H9 (cell line): ENCODE measurements around the gene CAV3. TPM values are rescaled to one million over a fixed set of nuclear protein-coding genes. Genes with fewer than 3 reads are reported as not detected.

ENCODE experiments used
- DNase-seq: peaks from one replicate; pipeline ENCODE4 v3.0.0-alpha.2; 2017
- H2AFZ ChIP-seq: one replicate; pipeline ENCODE4 v1.6.1; 2013; ENCODE audit warnings: mild to moderate bottlenecking, low read length, control low read depth, moderate library complexity
- H2AK5ac ChIP-seq: 2 replicates; pipeline ENCODE4 v1.6.1; 2013; ENCODE audit warnings: low read length, control low read depth, mixed read lengths; ENCODE audit not compliant: insufficient read length
- H2BK120ac ChIP-seq: one replicate; pipeline ENCODE4 v1.6.1; 2013; ENCODE audit warnings: low read depth, mild to moderate bottlenecking, low read length, control low read depth, inconsistent platforms; ENCODE audit not compliant: poor library complexity, severe bottlenecking
- H2BK12ac ChIP-seq: 2 replicates; pipeline ENCODE4 v1.6.1; 2013; ENCODE audit warnings: low read length, control low read depth, mixed read lengths, low read depth; ENCODE audit not compliant: insufficient read length
- H2BK15ac ChIP-seq: 2 replicates; pipeline ENCODE4 v1.6.1; 2013; ENCODE audit warnings: low read depth, low read length, control low read depth
- H2BK20ac ChIP-seq: one replicate; pipeline ENCODE4 v1.6.1; 2013; ENCODE audit warnings: low read depth, mild to moderate bottlenecking, low read length, control low read depth, inconsistent platforms; ENCODE audit not compliant: poor library complexity, severe bottlenecking
- H2BK5ac ChIP-seq: 2 replicates; pipeline ENCODE4 v1.6.1; 2013; ENCODE audit warnings: low read length, control low read depth, mixed read lengths; ENCODE audit not compliant: insufficient read length
- H3K14ac ChIP-seq: 2 replicates; pipeline ENCODE4 v1.6.1; 2013; ENCODE audit warnings: low read length, control low read depth; ENCODE audit not compliant: insufficient read depth
- H3K18ac ChIP-seq: 2 replicates; pipeline ENCODE4 v1.6.1; 2013; ENCODE audit warnings: low read depth, mild to moderate bottlenecking, mixed read lengths, low read length, control low read depth; ENCODE audit not compliant: insufficient read length
- H3K23ac ChIP-seq: 2 replicates; pipeline ENCODE4 v1.6.1; 2013; ENCODE audit warnings: low read length, control low read depth, mixed read lengths, low read depth; ENCODE audit not compliant: insufficient read length
- H3K23me2 ChIP-seq: 2 replicates; pipeline ENCODE4 v1.6.1; 2013; ENCODE audit warnings: low read depth, mild to moderate bottlenecking, mixed read lengths, low read length, control low read depth; ENCODE audit not compliant: insufficient read length, poor library complexity, severe bottlenecking
- H3K27ac ChIP-seq: 2 replicates; pipeline ENCODE4 v1.5.1; 2013; ENCODE audit warnings: low read length, control low read depth, mixed read lengths, low read depth; ENCODE audit not compliant: insufficient read length
- H3K27me3 ChIP-seq: 2 replicates; pipeline ENCODE4 v1.6.1; 2013; ENCODE audit warnings: low read length, control low read depth, inconsistent platforms; ENCODE audit not compliant: insufficient read depth
- H3K4ac ChIP-seq: 2 replicates; pipeline ENCODE4 v1.6.1; 2013; ENCODE audit warnings: low read depth, mild to moderate bottlenecking, control low read depth, inconsistent platforms, low read length, moderate library complexity
- H3K4me1 ChIP-seq: 2 replicates; pipeline ENCODE4 v1.6.1; 2013; ENCODE audit warnings: low read length, control low read depth, inconsistent platforms; ENCODE audit not compliant: insufficient read depth
- H3K4me2 ChIP-seq: 2 replicates; pipeline ENCODE4 v1.6.1; 2013; ENCODE audit warnings: low read length, control low read depth, mixed read lengths; ENCODE audit not compliant: insufficient read length, insufficient read depth
- H3K56ac ChIP-seq: 2 replicates; pipeline ENCODE4 v1.6.1; 2013; ENCODE audit warnings: low read depth, mild to moderate bottlenecking, mixed read lengths, low read length, control low read depth; ENCODE audit not compliant: insufficient read length
- H3K79me1 ChIP-seq: 2 replicates; pipeline ENCODE4 v1.6.1; 2013; ENCODE audit warnings: low read depth, mild to moderate bottlenecking, moderate library complexity, low read length, control low read depth, inconsistent platforms; ENCODE audit not compliant: insufficient read depth, poor library complexity, severe bottlenecking
- H3K79me2 ChIP-seq: 2 replicates; pipeline ENCODE4 v1.6.1; 2013; ENCODE audit warnings: low read length, control low read depth, inconsistent platforms; ENCODE audit not compliant: insufficient read depth
- H3K9ac ChIP-seq: 2 replicates; pipeline ENCODE4 v1.6.1; 2013; ENCODE audit warnings: low read length, control low read depth, mixed read lengths; ENCODE audit not compliant: insufficient read length; ENCODE audit errors: extremely low read depth
- H3K9me3 ChIP-seq: one replicate; pipeline ENCODE4 v1.6.1; 2013; ENCODE audit warnings: low read depth, low read length, inconsistent platforms; ENCODE audit not compliant: control insufficient read depth
- H3T11ph ChIP-seq: one replicate; pipeline ENCODE4 v1.6.1; 2013; ENCODE audit warnings: mild to moderate bottlenecking, low read length, control low read depth, inconsistent platforms
- H4K20me1 ChIP-seq: one replicate; pipeline ENCODE4 v1.6.1; 2013; ENCODE audit not compliant: control insufficient read depth, insufficient read length, insufficient read depth
- H4K5ac ChIP-seq: 2 replicates; pipeline ENCODE4 v1.6.1; 2013; ENCODE audit warnings: low read depth, mild to moderate bottlenecking, mixed read lengths, low read length, control low read depth; ENCODE audit not compliant: insufficient read length
- H4K8ac ChIP-seq: replicated peaks from 2 replicates; pipeline ENCODE4 v1.6.1; 2013; ENCODE audit warnings: low read length, control low read depth, mixed read lengths, low read depth; ENCODE audit not compliant: insufficient read length
- H4K91ac ChIP-seq: 2 replicates; pipeline ENCODE4 v1.6.1; 2013; ENCODE audit warnings: low read depth, mild to moderate bottlenecking, moderate library complexity, mixed read lengths, low read length, control low read depth; ENCODE audit not compliant: insufficient read length
- H3K27ac Mint-ChIP-seq, 3 experiments: 2 replicates in 2 of 3; 3 replicates in 1 of 3; pipeline ENCODE4 v1.8.0; 2020 to 2021; ENCODE audit warnings: mixed read lengths in 3 of 3, mild to moderate bottlenecking in 1 of 3, moderate library complexity in 1 of 3
- H3K27me3 Mint-ChIP-seq: 2 replicates; pipeline ENCODE4 v1.8.0; 2021; ENCODE audit warnings: low read depth, mild to moderate bottlenecking, moderate library complexity, mixed read lengths
- H3K36me3 Mint-ChIP-seq, 3 experiments: 2 replicates in 2 of 3; 3 replicates in 1 of 3; pipeline ENCODE4 v1.8.0; 2020 to 2021; ENCODE audit warnings: low read depth in 3 of 3, mixed read lengths in 3 of 3; ENCODE audit not compliant: insufficient read depth in 1 of 3
- H3K4me1 Mint-ChIP-seq, 2 experiments: 2 replicates each; pipeline ENCODE4 v1.8.0; 2020; ENCODE audit warnings: mixed read lengths in 2 of 2
- H3K4me3 Mint-ChIP-seq, 2 experiments: 2 replicates in 1 of 2; 3 replicates in 1 of 2; pipeline ENCODE4 v1.8.0; 2020 to 2021; ENCODE audit warnings: mild to moderate bottlenecking in 2 of 2, mixed read lengths in 2 of 2, moderate library complexity in 1 of 2
- H3K9me3 Mint-ChIP-seq, 2 experiments: 2 replicates in 1 of 2; 3 replicates in 1 of 2; pipeline ENCODE4 v1.8.0; 2020; ENCODE audit warnings: mild to moderate bottlenecking in 2 of 2, mixed read lengths in 2 of 2, moderate library complexity in 1 of 2
- CTCF ChIP-seq: fragments of 200-600 bp; sonication (generic); conservative IDR thresholded peaks from 3 replicates; pipeline ENCODE4 v1.8.0; 2021; ENCODE audit warnings: antibody characterized with exemption, mild to moderate bottlenecking
- WGBS: extraction: QIAGEN DNeasy Blood & Tissue Kit; methylation state at CpG from one replicate; pipeline ENCODE4 v1.1.7; 2013; ENCODE audit warnings: missing lambda C conversion rate, low lambda C conversion rate, mixed read lengths; ENCODE audit not compliant: insufficient read length; ENCODE audit errors: extremely low coverage; 5-methylcytosine and 5-hydroxymethylcytosine counted together
- total RNA-seq: library from RNA; stranded (reverse); gene quantifications from 2 replicates; pipeline ENCODE4 v1.2.1, GENCODE V29; 2021

CAV3 gene
- total RNA-seq, 1 experiment from 2014 or later, result not detected

DNA sequence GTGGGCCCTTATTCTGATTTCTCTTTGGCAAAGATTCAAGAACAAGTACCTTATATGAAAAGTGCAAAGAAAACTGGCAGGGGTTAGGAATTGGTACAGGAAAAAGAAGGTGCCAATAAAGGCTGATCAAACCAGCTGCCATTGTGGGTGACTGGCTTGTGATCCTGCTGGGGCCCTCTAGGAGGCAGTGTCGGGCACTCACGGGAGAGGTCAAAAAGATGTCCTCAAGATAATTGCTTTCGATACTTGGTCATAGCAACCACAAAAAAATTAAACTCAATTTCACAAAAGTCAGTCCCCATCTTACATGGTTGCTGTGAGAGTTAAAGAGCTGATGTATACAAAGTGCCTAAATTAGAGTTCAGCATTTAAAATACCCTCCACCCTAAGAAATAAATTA is 31.0 kb upstream of the CAV3 start:
- H3K27me3 ChIP-seq, result peaks cover 2% of the 10 kb centered on the region; the same call in 1 of the 2 replicates
- no peak overlapping the region for H3T11ph ChIP-seq
- H3K56ac ChIP-seq, result no peak overlapping the region
- H3K4ac ChIP-seq, result no peak overlapping the region
- H2BK12ac ChIP-seq, result no peak overlapping the region
- no peaks in the 10 kb centered on the region for H4K20me1 ChIP-seq
- no CpG with 5 or more reads among the region's 3 CpGs for WGBS
- no peak overlapping the region for H3K27ac ChIP-seq
- Mint-ChIP-seq H3K9me3 (no peaks in the 10 kb centered on the region; a peak in 1 of 5 replicates), H3K36me3 (no peaks in the 10 kb centered on the region), H3K4me1 (no peaks in the 10 kb centered on the region), H3K27me3 (peaks cover 50% of the 10 kb centered on the region), H3K4me3 (no peak overlapping the region), H3K27ac (no peak overlapping the region)
- H3K14ac ChIP-seq, result no peak overlapping the region
- H2BK5ac ChIP-seq, result no peak overlapping the region
- H3K9ac ChIP-seq, result no peak overlapping the region
- no peak overlapping the region for H3K18ac ChIP-seq
- H2AK5ac ChIP-seq, result no peak overlapping the region
- no peak overlapping the region for H3K4me2 ChIP-seq
- H2AFZ ChIP-seq, result no peak overlapping the region
- no peak overlapping the region for H2BK15ac ChIP-seq
- no peak overlapping the region for H2BK120ac ChIP-seq
- H3K9me3 ChIP-seq, result no peaks in the 10 kb centered on the region
- no peak overlapping the region for H4K5ac ChIP-seq
- TF ChIP-seq CTCF, result peak; percentile 83
- no peak overlapping the region for H4K8ac ChIP-seq
- H3K23ac ChIP-seq, result no peak overlapping the region
- H3K79me2 ChIP-seq, result no peaks in the 10 kb centered on the region
- H3K79me1 ChIP-seq, result no peaks in the 10 kb centered on the region
- no peak overlapping the region for H4K91ac ChIP-seq
- H3K4me1 ChIP-seq, result no peaks in the 10 kb centered on the region
- H3K23me2 ChIP-seq, result no peaks in the 10 kb centered on the region
- peak; percentile 67 for DNase-seq
- H2BK20ac ChIP-seq, result no peak overlapping the region
